Testis (tissue), 2 donors: ENCODE measurements around the gene RPL29.

Source experiments
- POLR2A ChIP-seq: fragments of 450-650 bp; IDR thresholded peaks from one replicate; pipeline ENCODE4 v1.6.1; 2017; ENCODE audit warnings: antibody characterized with exemption, mild to moderate bottlenecking, moderate library complexity
- TF ChIP-seq, protein P1 (sequence below), 3 experiments: fragments of 450-650 bp in 2 of 3; fragments of 200-600 bp in 1 of 3; sonication (generic) in 1 of 3; IDR thresholded peaks; one replicate each; pipeline ENCODE4 v1.5.1; 2016 to 2019; ENCODE audit warnings: antibody characterized with exemption in 3 of 3, mild to moderate bottlenecking in 2 of 3, moderate library complexity in 1 of 3

DNA sequence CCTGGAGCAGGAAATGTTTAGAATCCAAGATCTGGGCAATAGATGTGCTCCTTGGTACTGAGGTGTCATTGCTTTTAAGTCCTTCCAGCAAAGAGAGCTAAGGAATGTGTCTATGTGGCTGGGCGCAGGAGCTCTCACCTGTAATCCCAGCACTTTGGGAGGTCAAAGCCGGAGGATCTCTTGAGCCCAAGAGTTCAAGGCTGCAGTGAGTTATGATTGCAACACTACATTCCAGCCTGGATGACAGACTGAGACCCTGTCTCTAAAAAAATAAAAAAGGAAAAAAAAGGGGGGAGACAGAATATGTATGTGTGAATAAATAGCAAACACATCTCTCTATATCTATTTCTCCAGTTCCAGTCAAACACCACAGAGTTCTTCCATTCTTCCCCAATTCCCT, 44.8 kb downstream of the RPL29 start:
- TF ChIP-seq, protein P1, sequence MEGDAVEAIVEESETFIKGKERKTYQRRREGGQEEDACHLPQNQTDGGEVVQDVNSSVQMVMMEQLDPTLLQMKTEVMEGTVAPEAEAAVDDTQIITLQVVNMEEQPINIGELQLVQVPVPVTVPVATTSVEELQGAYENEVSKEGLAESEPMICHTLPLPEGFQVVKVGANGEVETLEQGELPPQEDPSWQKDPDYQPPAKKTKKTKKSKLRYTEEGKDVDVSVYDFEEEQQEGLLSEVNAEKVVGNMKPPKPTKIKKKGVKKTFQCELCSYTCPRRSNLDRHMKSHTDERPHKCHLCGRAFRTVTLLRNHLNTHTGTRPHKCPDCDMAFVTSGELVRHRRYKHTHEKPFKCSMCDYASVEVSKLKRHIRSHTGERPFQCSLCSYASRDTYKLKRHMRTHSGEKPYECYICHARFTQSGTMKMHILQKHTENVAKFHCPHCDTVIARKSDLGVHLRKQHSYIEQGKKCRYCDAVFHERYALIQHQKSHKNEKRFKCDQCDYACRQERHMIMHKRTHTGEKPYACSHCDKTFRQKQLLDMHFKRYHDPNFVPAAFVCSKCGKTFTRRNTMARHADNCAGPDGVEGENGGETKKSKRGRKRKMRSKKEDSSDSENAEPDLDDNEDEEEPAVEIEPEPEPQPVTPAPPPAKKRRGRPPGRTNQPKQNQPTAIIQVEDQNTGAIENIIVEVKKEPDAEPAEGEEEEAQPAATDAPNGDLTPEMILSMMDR (IDR thresholded peaks at IDR 0.05), result no peak
- TF ChIP-seq POLR2A, result no peak
